Endothelial cell of umbilical vein (primary cell): Measurements from ENCODE around the gene COLEC11.

Experiments
- CTCF ChIP-seq, 2 donors: IDR thresholded peaks; 1 replicate in 1 of 2; 2 replicates in 1 of 2; pipeline ENCODE4 v1.5.1; 2011; ENCODE audit warnings: low read length in 2 of 2, mild to moderate bottlenecking in 2 of 2, moderate library complexity in 2 of 2, control low read depth in 1 of 2, inconsistent platforms in 1 of 2, low read depth in 1 of 2; ENCODE audit not compliant: insufficient read depth in 1 of 2; ENCODE audit errors: extremely low read depth in 1 of 2
- EZH2 ChIP-seq: IDR thresholded peaks from 2 replicates; pipeline ENCODE4 v1.6.1; 2012; ENCODE audit warnings: borderline replicate concordance, low read depth, mild to moderate bottlenecking, moderate library complexity, low read length, inconsistent platforms; ENCODE audit not compliant: severe bottlenecking
- FOS ChIP-seq: IDR thresholded peaks from 2 replicates; pipeline ENCODE4 v1.6.1; 2011; ENCODE audit warnings: mild to moderate bottlenecking, low read length, moderate library complexity, borderline replicate concordance; ENCODE audit not compliant: insufficient read depth
- JUN ChIP-seq: IDR thresholded peaks from 2 replicates; pipeline ENCODE4 v1.6.1; 2011; ENCODE audit warnings: borderline replicate concordance, low read depth; ENCODE audit not compliant: insufficient read length, insufficient read depth
- MAX ChIP-seq: IDR thresholded peaks from 2 replicates; pipeline ENCODE4 v1.6.1; 2011; ENCODE audit not compliant: insufficient read depth, insufficient read length
- POLR2A ChIP-seq: IDR thresholded peaks from 2 replicates; pipeline ENCODE4 v1.6.1; 2012; ENCODE audit warnings: low read depth, mild to moderate bottlenecking, control low read depth, low read length
- POLR2AphosphoS5 ChIP-seq: IDR thresholded peaks from 2 replicates; pipeline ENCODE4 v1.6.1; 2012; ENCODE audit warnings: low read depth, mild to moderate bottlenecking, control low read depth, low read length, moderate library complexity; ENCODE audit not compliant: insufficient read depth

GRCh38 chr2:3639015-3639630 is 44.2 kb downstream of the COLEC11 start:
- TF ChIP-seq CTCF (IDR thresholded peaks at IDR 0.05; ENCODE audit: extremely low read depth in 1 of 2, insufficient read depth in 1 of 2, low read depth in 1 of 2, low read length in 2 of 2), result no peak
- no peak for TF ChIP-seq EZH2
- TF ChIP-seq MAX, result no peak
- TF ChIP-seq POLR2A, result no peak
- TF ChIP-seq JUN, result no peak
- TF ChIP-seq POLR2AphosphoS5, result no peak
- no peak for TF ChIP-seq FOS
